CD4-positive, alpha-beta T cell (primary cell): Measurements from ENCODE around the gene SPTBN1. TPM values are rescaled to one million over a fixed set of nuclear protein-coding genes. Genes with fewer than 3 reads are reported as not detected.

Experiments
- ATAC-seq: fragments of 200-7000 bp; cut with Tn5 transposase; one replicate; pipeline ENCODE4 v1.10.0; 2022; ENCODE audit warnings: mild to moderate bottlenecking; ENCODE audit not compliant: poor library complexity
- CTCF ChIA-PET: fragments of 350-600 bp; sonication (Branson Sonifier 250); formaldehyde crosslinking; loops from one replicate; lab custom pipeline; 2021; ENCODE audit warnings: antibody characterized with exemption, inconsistent platforms; lab: Charles Lee
- POLR2A ChIA-PET: fragments of 350-600 bp; sonication (Branson Sonifier 250); formaldehyde crosslinking; loops from one replicate; lab custom pipeline; 2021; ENCODE audit warnings: antibody characterized with exemption, inconsistent platforms; lab: Charles Lee
- DNase-seq, 14 experiments: peaks; one replicate each; pipeline ENCODE4 v3.0.0-alpha.2; 2013 to 2020; ENCODE audit warnings: mixed read lengths in 2 of 14
- H3K27ac ChIP-seq, 2 donors: one replicate each; pipeline versions ENCODE4 v1.5.1 to v1.7.0; 2013; ENCODE audit warnings: low read length in 2 of 2, low read depth in 1 of 2, mild to moderate bottlenecking in 1 of 2
- H3K27me3 ChIP-seq, 2 experiments: 1 replicate in 1 of 2; 2 replicates in 1 of 2; pipeline versions ENCODE4 v1.6.1 to v1.7.0; 2013; ENCODE audit warnings: low read length in 2 of 2, control low read depth in 1 of 2, mild to moderate bottlenecking in 1 of 2, moderate library complexity in 1 of 2; ENCODE audit not compliant: insufficient read depth in 2 of 2, control insufficient read depth in 1 of 2
- H3K36me3 ChIP-seq: one replicate; pipeline ENCODE4 v1.6.1; 2013; ENCODE audit warnings: low read length, control low read depth; ENCODE audit not compliant: insufficient read depth
- H3K4me1 ChIP-seq: one replicate; pipeline ENCODE4 v1.6.1; 2013; ENCODE audit warnings: low read length, control low read depth; ENCODE audit not compliant: insufficient read depth
- H3K4me3 ChIP-seq: one replicate; pipeline ENCODE4 v1.5.1; 2013; ENCODE audit warnings: mild to moderate bottlenecking, low read length, moderate library complexity
- H3K9me3 ChIP-seq, 2 experiments: 1 replicate in 1 of 2; 2 replicates in 1 of 2; pipeline versions ENCODE4 v1.6.1 to v1.7.0; 2013; ENCODE audit warnings: low read length in 2 of 2, mild to moderate bottlenecking in 2 of 2, control low read depth in 1 of 2, moderate library complexity in 1 of 2; ENCODE audit not compliant: control insufficient read depth in 1 of 2, insufficient read depth in 1 of 2
- H3K27ac Mint-ChIP-seq: one replicate; pipeline ENCODE4 v1.8.0; 2020; ENCODE audit warnings: mixed read lengths
- H3K27me3 Mint-ChIP-seq: one replicate; pipeline ENCODE4 v1.8.0; 2021; ENCODE audit warnings: mixed read lengths
- H3K36me3 Mint-ChIP-seq: one replicate; pipeline ENCODE4 v1.8.0; 2021; ENCODE audit warnings: low read depth, mixed read lengths
- H3K4me1 Mint-ChIP-seq: one replicate; pipeline ENCODE4 v1.8.0; 2021; ENCODE audit warnings: low read depth, mixed read lengths
- H3K4me3 Mint-ChIP-seq: one replicate; pipeline ENCODE4 v1.8.0; 2020; ENCODE audit warnings: mild to moderate bottlenecking, mixed read lengths
- H3K9me3 Mint-ChIP-seq: one replicate; pipeline ENCODE4 v1.8.0; 2020; ENCODE audit warnings: mixed read lengths
- CTCF ChIP-seq: fragments of 200-600 bp; IDR thresholded peaks from one replicate; pipeline ENCODE4 v1.8.0; 2022; ENCODE audit warnings: antibody characterized with exemption, mild to moderate bottlenecking
- intact Hi-C, 2 experiments: fragments of 100-400 bp; cut with DNase I in 1 of 2; cut with micrococcal nuclease in 1 of 2; formaldehyde crosslinking; loops; one replicate each; pipeline versions ENCODE4 v1.15.1 to v1.9.0; 2023 to 2025; cut with DNase I, micrococcal nuclease
- total RNA-seq, 174 experiments: library from RNA in 2 of 174; stranded (reverse) in 2 of 174; gene quantifications; one replicate each; pipeline ENCODE4 v1.2.3 and lab custom pipeline; 2021 to 2026

The SPTBN1 gene
- total RNA-seq, 2 experiments from 2014 or later, result 156 to 166 TPM

- H3K36me3 Mint-ChIP-seq, result peaks cover 11% of the 10 kb centered on the region
- TF ChIP-seq CTCF, result no peak
- H3K27ac Mint-ChIP-seq, result peak overlapping the region; percentile 96
- intact Hi-C loops, result loop anchor here in 1 of 2 experiments (2.0 kb wide), 1 partner anchor 17 kb away; no protein-coding TSS in a partner anchor
- H3K4me1 ChIP-seq, result peaks cover 74% of the 10 kb centered on the region
- H3K27me3 ChIP-seq, result no peaks in the 10 kb centered on the region
- H3K9me3 ChIP-seq, result no peaks in the 10 kb centered on the region
- POLR2A ChIA-PET, result interaction anchor here (0.6 to 4.5 kb wide), 10 partner anchors 9 to 25 kb away, joined by 3 to 51 read pairs (median 5); no protein-coding TSS in a partner anchor
- H3K4me3 ChIP-seq, result peak overlapping the region; percentile 18
- ATAC-seq (no peak), DNase-seq (no peak)
- H3K36me3 ChIP-seq, result no peaks in the 10 kb centered on the region
- peaks cover 98% of the 10 kb centered on the region for H3K4me1 Mint-ChIP-seq
- peak overlapping the region; percentile 44 to 89 for H3K27ac ChIP-seq
- H3K9me3 Mint-ChIP-seq, result no peaks in the 10 kb centered on the region
- peak overlapping the region; percentile 71 for H3K4me3 Mint-ChIP-seq
- CTCF ChIA-PET, result interaction anchor here (0.7 to 4.6 kb wide), 5 partner anchors 9 to 25 kb away, joined by 3 to 25 read pairs (median 3); no protein-coding TSS in a partner anchor
- H3K27me3 Mint-ChIP-seq, result no peaks in the 10 kb centered on the region
Observed at GRCh38 chr2:54581326-54582039, 125.4 kb downstream of the SPTBN1 start.

- no peaks in the 10 kb centered on the region for H3K9me3 Mint-ChIP-seq
- peak overlapping the region; percentile 33 to 66 for H3K27ac ChIP-seq
- no peak for TF ChIP-seq CTCF
- H3K36me3 Mint-ChIP-seq, result peaks cover 8% of the 10 kb centered on the region
- no peaks in the 10 kb centered on the region for H3K9me3 ChIP-seq
- POLR2A ChIA-PET, result interaction anchor here (1.3 kb wide), 1 partner anchor 23 kb away, joined by 5 read pairs; no protein-coding TSS in a partner anchor
- CTCF ChIA-PET, result interaction anchor here (4.6 kb wide), 1 partner anchor 24 kb away, joined by 25 read pairs; no protein-coding TSS in a partner anchor
- H3K27ac Mint-ChIP-seq, result peak overlapping the region; percentile 96
- intact Hi-C loops, result loop anchor here in 1 of 2 experiments (2.0 kb wide), 1 partner anchor 16 kb away; no protein-coding TSS in a partner anchor
- no peak overlapping the region for H3K4me3 ChIP-seq
- ATAC-seq (no peak), DNase-seq (no peak)
- H3K4me3 Mint-ChIP-seq, result peak overlapping the region; percentile 66
- H3K36me3 ChIP-seq, result peaks cover 6% of the 10 kb centered on the region
- H3K27me3 ChIP-seq, result no peaks in the 10 kb centered on the region
- peaks cover 98% of the 10 kb centered on the region for H3K4me1 Mint-ChIP-seq
- H3K4me1 ChIP-seq, result peaks cover 70% of the 10 kb centered on the region
- no peaks in the 10 kb centered on the region for H3K27me3 Mint-ChIP-seq
Observed at GRCh38 chr2:54582987-54583386, 126.9 kb downstream of the SPTBN1 start.

- POLR2A ChIA-PET, result interaction anchor here (1.9 to 3.9 kb wide), 5 partner anchors 9 to 25 kb away, joined by 6 to 25 read pairs (median 11); no protein-coding TSS in a partner anchor
- H3K4me1 Mint-ChIP-seq, result peaks cover 98% of the 10 kb centered on the region
- DNase-seq (no peak), ATAC-seq (no peak)
- peak overlapping the region; percentile 24 to 47 for H3K27ac ChIP-seq
- H3K9me3 Mint-ChIP-seq, result no peaks in the 10 kb centered on the region
- intact Hi-C loops, result no loop called here
- no peaks in the 10 kb centered on the region for H3K27me3 Mint-ChIP-seq
- H3K27ac Mint-ChIP-seq, result peak overlapping the region; percentile 96
- peaks cover 67% of the 10 kb centered on the region for H3K4me1 ChIP-seq
- TF ChIP-seq CTCF, result no peak
- peaks cover 8% of the 10 kb centered on the region for H3K36me3 Mint-ChIP-seq
- no peak overlapping the region for H3K4me3 ChIP-seq
- peaks cover 6% of the 10 kb centered on the region for H3K36me3 ChIP-seq
- H3K27me3 ChIP-seq, result no peaks in the 10 kb centered on the region
- no peaks in the 10 kb centered on the region for H3K9me3 ChIP-seq
- CTCF ChIA-PET, result interaction anchor here (1.2 kb wide), 1 partner anchor 61 kb away, joined by 5 read pairs; no protein-coding TSS in a partner anchor
- peak overlapping the region; percentile 74 for H3K4me3 Mint-ChIP-seq
Observed at GRCh38 chr2:54584598-54584997, 128.5 kb downstream of the SPTBN1 start.
